ENCODE measurements around the gene LRCH4. TPM values are rescaled to one million over a fixed set of nuclear protein-coding genes. Genes with fewer than 3 reads are reported as not detected.

Gene LRCH4
- total and polyA plus RNA-seq, 9 of the 15 experiments (the other 6 are each of a cell fraction or from before 2014, with no cell fraction given) = 0.06 to 63.3 (median 15.0) TPM

DNA sequence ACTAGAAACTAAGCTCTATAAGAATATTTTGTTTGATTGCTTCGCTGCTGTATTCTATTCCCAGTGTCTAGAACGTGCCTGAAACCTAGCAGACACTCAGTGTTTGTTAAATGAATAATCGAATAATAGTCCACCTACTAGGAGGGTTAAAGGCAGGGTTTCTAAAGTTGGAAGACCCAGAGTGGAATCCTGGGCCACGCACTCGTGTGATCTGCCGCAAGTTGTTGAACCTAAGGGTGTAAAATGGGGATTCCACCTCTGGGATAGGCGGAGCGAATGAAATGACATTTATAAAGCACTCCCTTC, 47.6 kb downstream of the LRCH4 start (continued):
- TF ChIP-seq, protein P1, sequence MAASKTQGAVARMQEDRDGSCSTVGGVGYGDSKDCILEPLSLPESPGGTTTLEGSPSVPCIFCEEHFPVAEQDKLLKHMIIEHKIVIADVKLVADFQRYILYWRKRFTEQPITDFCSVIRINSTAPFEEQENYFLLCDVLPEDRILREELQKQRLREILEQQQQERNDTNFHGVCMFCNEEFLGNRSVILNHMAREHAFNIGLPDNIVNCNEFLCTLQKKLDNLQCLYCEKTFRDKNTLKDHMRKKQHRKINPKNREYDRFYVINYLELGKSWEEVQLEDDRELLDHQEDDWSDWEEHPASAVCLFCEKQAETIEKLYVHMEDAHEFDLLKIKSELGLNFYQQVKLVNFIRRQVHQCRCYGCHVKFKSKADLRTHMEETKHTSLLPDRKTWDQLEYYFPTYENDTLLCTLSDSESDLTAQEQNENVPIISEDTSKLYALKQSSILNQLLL (CRISPR knock-in tag; IDR thresholded peaks at IDR 0.05; ENCODE audit: borderline replicate concordance) = no peak
- TF ChIP-seq POLR2B (IDR thresholded peaks at IDR 0.05; ENCODE audit: low read depth, partially characterized antibody) (no peak), EHMT2 (IDR thresholded peaks at IDR 0.05) (no peak), L3MBTL2 (IDR thresholded peaks at IDR 0.05) (no peak), MTF1 (CRISPR knock-in tag; IDR thresholded peaks at IDR 0.05; ENCODE audit: borderline replicate concordance) (no peak), HDGF (IDR thresholded peaks at IDR 0.05) (no peak), ZNF184 (CRISPR knock-in tag; IDR thresholded peaks at IDR 0.05) (no peak), POLR3A (IDR thresholded peaks at IDR 0.05; ENCODE audit: borderline replicate concordance, extremely low read depth, insufficient read depth, insufficient read length) (no peak), U2AF2 (optimal IDR thresholded peaks at IDR 0.05; ENCODE audit: low read depth, low read length) (no peak), TBL1XR1 (IDR thresholded peaks at IDR 0.05; ENCODE audit: low read length in 2 of 2) (no peak), HNRNPL (IDR thresholded peaks at IDR 0.05; ENCODE audit: low read depth, low read length) (no peak), FIP1L1 (IDR thresholded peaks at IDR 0.05; ENCODE audit: low read depth, low read length, poor library complexity, severe bottlenecking) (no peak), MCM5 (IDR thresholded peaks at IDR 0.05; ENCODE audit: low read depth) (no peak), NEUROD1 (IDR thresholded peaks at IDR 0.05; ENCODE audit: borderline replicate concordance, low read depth, low read length, partially characterized antibody) (no peak), FOS (IDR thresholded peaks at IDR 0.05; ENCODE audit: extremely low read depth, insufficient read length) (no peak), BCL6 (CRISPR knock-in tag; IDR thresholded peaks at IDR 0.05) (no peak), ZNF766 (CRISPR knock-in tag; conservative IDR thresholded peaks at IDR 0.05) (no peak), MTA2 (IDR thresholded peaks at IDR 0.05; ENCODE audit: low read depth) (no peak), PHB (CRISPR knock-in tag; IDR thresholded peaks at IDR 0.05) (0 out of 2 replicates have a peak, but pooled peaks have one; percentile 69), POLR2A (conservative IDR thresholded peaks at IDR 0.05) (no peak), RBM25 (IDR thresholded peaks at IDR 0.05; ENCODE audit: low read depth, low read length, severe bottlenecking) (no peak), ZBTB17 (CRISPR knock-in tag; IDR thresholded peaks at IDR 0.05) (0 out of 2 replicates have a peak, but pooled peaks have one; percentile 45)
- TF ChIP-seq, protein P2, sequence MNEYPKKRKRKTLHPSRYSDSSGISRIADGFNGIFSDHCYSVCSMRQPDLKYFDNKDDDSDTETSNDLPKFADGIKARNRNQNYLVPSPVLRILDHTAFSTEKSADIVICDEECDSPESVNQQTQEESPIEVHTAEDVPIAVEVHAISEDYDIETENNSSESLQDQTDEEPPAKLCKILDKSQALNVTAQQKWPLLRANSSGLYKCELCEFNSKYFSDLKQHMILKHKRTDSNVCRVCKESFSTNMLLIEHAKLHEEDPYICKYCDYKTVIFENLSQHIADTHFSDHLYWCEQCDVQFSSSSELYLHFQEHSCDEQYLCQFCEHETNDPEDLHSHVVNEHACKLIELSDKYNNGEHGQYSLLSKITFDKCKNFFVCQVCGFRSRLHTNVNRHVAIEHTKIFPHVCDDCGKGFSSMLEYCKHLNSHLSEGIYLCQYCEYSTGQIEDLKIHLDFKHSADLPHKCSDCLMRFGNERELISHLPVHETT (CRISPR knock-in tag; conservative IDR thresholded peaks at IDR 0.05 in 1 of 2, IDR thresholded peaks at IDR 0.05 in 1 of 2) = no peak
- TF ChIP-seq, protein P3, sequence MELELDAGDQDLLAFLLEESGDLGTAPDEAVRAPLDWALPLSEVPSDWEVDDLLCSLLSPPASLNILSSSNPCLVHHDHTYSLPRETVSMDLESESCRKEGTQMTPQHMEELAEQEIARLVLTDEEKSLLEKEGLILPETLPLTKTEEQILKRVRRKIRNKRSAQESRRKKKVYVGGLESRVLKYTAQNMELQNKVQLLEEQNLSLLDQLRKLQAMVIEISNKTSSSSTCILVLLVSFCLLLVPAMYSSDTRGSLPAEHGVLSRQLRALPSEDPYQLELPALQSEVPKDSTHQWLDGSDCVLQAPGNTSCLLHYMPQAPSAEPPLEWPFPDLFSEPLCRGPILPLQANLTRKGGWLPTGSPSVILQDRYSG (tag; conservative IDR thresholded peaks at IDR 0.05; ENCODE audit: low read depth) = 0 out of 2 replicates have a peak, but pooled peaks have one; percentile 68
- TF ChIP-seq, protein P4, sequence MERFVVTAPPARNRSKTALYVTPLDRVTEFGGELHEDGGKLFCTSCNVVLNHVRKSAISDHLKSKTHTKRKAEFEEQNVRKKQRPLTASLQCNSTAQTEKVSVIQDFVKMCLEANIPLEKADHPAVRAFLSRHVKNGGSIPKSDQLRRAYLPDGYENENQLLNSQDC (CRISPR knock-in tag; IDR thresholded peaks at IDR 0.05) = no peak
- TF ChIP-seq, protein P5, sequence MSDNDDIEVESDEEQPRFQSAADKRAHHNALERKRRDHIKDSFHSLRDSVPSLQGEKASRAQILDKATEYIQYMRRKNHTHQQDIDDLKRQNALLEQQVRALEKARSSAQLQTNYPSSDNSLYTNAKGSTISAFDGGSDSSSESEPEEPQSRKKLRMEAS (CRISPR knock-in tag; IDR thresholded peaks at IDR 0.05) = no peak

Data from K562 (cell line).